Ectodermal cell (in vitro differentiated cells): ENCODE measurements around the gene HNRNPAB.
"Not testable (repeated sequence)": the region's sequence is repeated elsewhere in the genome, so short reads cannot be mapped to it uniquely, and the experiment has no call there.

Experiments
- H3K27ac ChIP-seq: 2 replicates; pipeline ENCODE4 v1.7.0; 2013; ENCODE audit warnings: mild to moderate bottlenecking, low read depth, low read length; ENCODE audit not compliant: insufficient read depth, poor library complexity, severe bottlenecking
- H3K27me3 ChIP-seq: 2 replicates; pipeline ENCODE4 v1.7.0; 2013; ENCODE audit warnings: mild to moderate bottlenecking, low read length; ENCODE audit not compliant: insufficient read depth, control insufficient read depth, poor library complexity, severe bottlenecking
- H3K36me3 ChIP-seq: one replicate; pipeline ENCODE4 v1.7.0; 2013; ENCODE audit warnings: low read length; ENCODE audit not compliant: control insufficient read depth, insufficient read depth
- H3K4me1 ChIP-seq: one replicate; pipeline ENCODE4 v1.7.0; 2013; ENCODE audit warnings: low read length; ENCODE audit not compliant: control insufficient read depth, insufficient read depth
- H3K4me3 ChIP-seq: 2 replicates; pipeline ENCODE4 v1.7.0; 2013; ENCODE audit warnings: low read depth, low read length, control low read depth; ENCODE audit not compliant: insufficient read depth
- H3K9me3 ChIP-seq: 2 replicates; pipeline ENCODE4 v1.7.0; 2013; ENCODE audit warnings: mild to moderate bottlenecking, low read length, moderate library complexity; ENCODE audit not compliant: control insufficient read depth
- WGBS, 2 experiments: methylation state at CpG; one replicate each; pipeline ENCODE4 v1.1.7; 2013; ENCODE audit warnings: missing lambda C conversion rate in 2 of 2; 5-methylcytosine and 5-hydroxymethylcytosine counted together

The HNRNPAB gene

GRCh38 chr5:178235588-178235974 lies 31.2 kb downstream of the HNRNPAB start:
- WGBS, 2 experiments = 90 to 98% methylated on average over 3 of the region's 3 CpGs
- peaks cover 10% of the 10 kb centered on the region for H3K4me1 ChIP-seq
- H3K4me3 ChIP-seq = no peak overlapping the region
- H3K36me3 ChIP-seq = no peaks in the 10 kb centered on the region
- H3K9me3 ChIP-seq = no peaks in the 10 kb centered on the region
- no peaks in the 10 kb centered on the region for H3K27me3 ChIP-seq
- H3K27ac ChIP-seq = no peak overlapping the region

GRCh38 chr5:178236126-178236525 lies 31.8 kb downstream of the HNRNPAB start:
- no peaks in the 10 kb centered on the region for H3K27me3 ChIP-seq
- no peaks in the 10 kb centered on the region for H3K9me3 ChIP-seq
- H3K4me1 ChIP-seq = peaks cover 8% of the 10 kb centered on the region
- 93 to 95% methylated on average over 9 of the region's 9 CpGs for WGBS, 2 experiments
- no peaks in the 10 kb centered on the region for H3K36me3 ChIP-seq
- no peak overlapping the region for H3K4me3 ChIP-seq
- H3K27ac ChIP-seq = no peak overlapping the region

DNA sequence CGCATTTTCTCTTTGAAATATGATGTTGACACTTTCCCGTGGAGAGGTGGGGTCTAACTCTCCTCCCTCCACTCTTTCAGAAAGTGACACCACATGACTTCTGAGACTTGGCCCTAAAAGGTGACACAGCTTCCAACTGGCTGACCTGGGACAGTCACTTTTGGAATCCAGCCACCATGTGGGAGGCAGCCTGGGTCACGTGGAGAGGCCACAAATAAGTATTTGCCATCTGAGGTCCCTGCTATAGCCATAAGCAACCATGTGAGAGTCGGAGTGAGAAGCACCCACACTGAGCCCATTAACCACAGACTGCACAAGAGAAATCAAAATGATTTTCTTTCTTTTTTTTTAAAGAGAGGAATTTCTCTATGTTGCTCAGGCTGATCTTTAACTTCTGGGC lies 32.3 kb downstream of the HNRNPAB start:
- H3K27ac ChIP-seq = no peak overlapping the region
- H3K27me3 ChIP-seq = no peaks in the 10 kb centered on the region
- no peak overlapping the region for H3K4me3 ChIP-seq
- H3K4me1 ChIP-seq = peaks cover 2% of the 10 kb centered on the region
- 90 to 92% methylated on average over 4 of the region's 4 CpGs for WGBS, 2 experiments
- H3K36me3 ChIP-seq = no peaks in the 10 kb centered on the region
- no peaks in the 10 kb centered on the region for H3K9me3 ChIP-seq

DNA sequence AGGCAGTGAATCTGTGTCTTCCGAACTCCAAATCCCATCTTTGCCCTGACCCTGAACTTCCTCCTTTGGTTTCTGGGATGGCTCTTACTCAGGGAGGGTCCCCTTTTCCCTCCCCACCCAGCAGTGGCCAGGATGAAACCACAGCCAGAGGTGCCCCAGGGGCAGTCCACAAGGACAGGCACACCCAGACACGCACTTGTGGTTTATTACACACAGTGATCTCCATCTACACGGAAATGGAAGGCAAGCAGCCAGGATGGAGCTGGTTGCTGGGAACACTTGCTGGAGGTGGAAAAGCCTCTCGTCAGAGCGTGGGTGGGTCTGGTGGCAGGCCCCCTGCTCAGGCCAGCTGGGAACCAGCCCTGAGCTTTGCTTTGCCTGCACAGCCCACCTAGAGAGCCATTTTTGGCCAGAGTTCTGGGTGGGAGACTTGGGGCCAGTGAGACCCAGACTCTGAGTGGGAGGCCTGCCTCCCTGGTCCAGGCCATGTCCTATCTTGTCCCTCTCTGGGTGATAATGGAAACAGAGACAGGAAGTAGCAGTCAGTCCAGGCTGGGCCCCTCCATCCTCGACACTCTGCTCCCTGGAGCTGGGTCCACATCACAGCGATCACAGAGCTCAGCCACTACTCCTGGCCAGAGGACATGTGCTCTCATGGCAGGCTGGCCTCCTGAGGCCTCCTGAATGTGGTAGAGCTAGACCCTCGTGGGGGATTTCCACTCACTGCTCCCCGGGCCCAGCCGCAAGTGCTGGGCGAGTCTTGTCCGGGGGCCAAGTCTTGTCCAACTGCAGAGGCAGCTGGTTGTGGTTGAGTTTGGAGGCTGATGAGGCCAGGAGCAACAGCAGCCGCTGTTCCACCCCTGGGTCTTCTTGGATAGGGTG lies 33.3 kb downstream of the HNRNPAB start:
- Histone ChIP-seq H3K9me3 (no peaks in the 10 kb centered on the region), H3K27me3 (no peaks in the 10 kb centered on the region)
- WGBS, 2 experiments = 90 to 93% methylated on average over 13 of the region's 13 CpGs

GRCh38 chr5:178238313-178238635 lies 33.9 kb downstream of the HNRNPAB start:
- H3K4me1 ChIP-seq = no peaks in the 10 kb centered on the region
- WGBS, 2 experiments = 94 to 95% methylated on average over 5 to 6 of the region's 6 CpGs

More for the DNA sequence above, 33.3 kb downstream of the HNRNPAB start:
- Histone ChIP-seq H3K4me1 (no peaks in the 10 kb centered on the region), H3K27ac (no peak overlapping the region), H3K36me3 (no peaks in the 10 kb centered on the region), H3K4me3 (no peak overlapping the region)

GRCh38 chr5:178238711-178239592 lies 34.6 kb downstream of the HNRNPAB start:
- Histone ChIP-seq H3K27me3 (no peaks in the 10 kb centered on the region), H3K27ac (no peak overlapping the region), H3K4me3 (no peak overlapping the region), H3K4me1 (no peaks in the 10 kb centered on the region), H3K9me3 (no peaks in the 10 kb centered on the region), H3K36me3 (no peaks in the 10 kb centered on the region)
- 83 to 85% methylated on average over 17 of the region's 17 CpGs for WGBS, 2 experiments

More at GRCh38 chr5:178238313-178238635, 33.9 kb downstream of the HNRNPAB start:
- Histone ChIP-seq H3K4me3 (no peak overlapping the region), H3K27me3 (no peaks in the 10 kb centered on the region), H3K27ac (no peak overlapping the region), H3K36me3 (no peaks in the 10 kb centered on the region), H3K9me3 (no peaks in the 10 kb centered on the region)

- H3K27me3 ChIP-seq, H3K27ac ChIP-seq, H3K4me3 ChIP-seq, H3K4me1 ChIP-seq, H3K9me3 ChIP-seq, H3K36me3 ChIP-seq: not testable (repeated sequence)
- WGBS, 2 experiments = 88 to 91% methylated on average over 13 to 14 of the region's 16 CpGs
These were observed 35.4 kb downstream of the HNRNPAB start for GRCh38 chr5:178239626-178240301.

- WGBS, 2 experiments = 93 to 94% methylated on average over 19 of the region's 19 CpGs
- H3K4me3 ChIP-seq = no peak overlapping the region
- no peaks in the 10 kb centered on the region for H3K9me3 ChIP-seq
- no peaks in the 10 kb centered on the region for H3K36me3 ChIP-seq
- H3K4me1 ChIP-seq = no peaks in the 10 kb centered on the region
- no peak overlapping the region for H3K27ac ChIP-seq
- no peaks in the 10 kb centered on the region for H3K27me3 ChIP-seq
These were observed 36.0 kb downstream of the HNRNPAB start for GRCh38 chr5:178240341-178240741.

- no peaks in the 10 kb centered on the region for H3K9me3 ChIP-seq
- H3K27ac ChIP-seq = no peak overlapping the region
- H3K36me3 ChIP-seq = no peaks in the 10 kb centered on the region
- H3K27me3 ChIP-seq = no peaks in the 10 kb centered on the region
- no peaks in the 10 kb centered on the region for H3K4me1 ChIP-seq
- H3K4me3 ChIP-seq = no peak overlapping the region
- 93 to 95% methylated on average over 9 of the region's 9 CpGs for WGBS, 2 experiments
These were observed 36.4 kb downstream of the HNRNPAB start for GRCh38 chr5:178240766-178241165.

- H3K4me3 ChIP-seq = no peak overlapping the region
- H3K27ac ChIP-seq = no peak overlapping the region
- no peaks in the 10 kb centered on the region for H3K36me3 ChIP-seq
- no peaks in the 10 kb centered on the region for H3K9me3 ChIP-seq
- H3K4me1 ChIP-seq = no peaks in the 10 kb centered on the region
- no peaks in the 10 kb centered on the region for H3K27me3 ChIP-seq
- 84 to 89% methylated on average over 8 of the region's 8 CpGs for WGBS, 2 experiments
These were observed 36.9 kb downstream of the HNRNPAB start for GRCh38 chr5:178241231-178241663.
